ENCODE results near the gene PRKAA1. TPM values are rescaled to one million over a fixed set of nuclear protein-coding genes. Genes with fewer than 3 reads are reported as not detected.
"Not testable (repeated sequence)": the region's sequence is repeated elsewhere in the genome, so short reads cannot be mapped to it uniquely, and the experiment has no call there.

The PRKAA1 gene
- polyA plus RNA-seq, 6 donors from 2014 or later = 22.6 to 44.8 (median 40.6) TPM

- no peak for ATAC-seq (ENCODE audit: low read depth in 2 of 2)
Measured at GRCh38 chr5:40801771-40802562, 3.8 kb upstream of the PRKAA1 start.

GRCh38 chr5:40799258-40799657 lies 1.1 kb upstream of the PRKAA1 start:
- H3K27ac Mint-ChIP-seq = peak overlapping the region in 4 of 6 donors; percentile 49 to 98 (median 88)
- DNase-seq (no peak), ATAC-seq (ENCODE audit: low read depth in 2 of 2) (no peak)
- H3K4me1 Mint-ChIP-seq = peaks cover 16 to 36% (median 23%) of the 10 kb centered on the region in 3 donors
- H3K27me3 Mint-ChIP-seq = no peaks in the 10 kb centered on the region
- H3K9me3 Mint-ChIP-seq = no peaks in the 10 kb centered on the region
- peaks cover 0 to 1% of the 10 kb centered on the region in 2 donors for H3K36me3 Mint-ChIP-seq
- peak overlapping the region in 7 of 8 donors; percentile 24 to 97 (median 83) for H3K4me3 Mint-ChIP-seq

More at GRCh38 chr5:40801771-40802562, 3.8 kb upstream of the PRKAA1 start:
- H3K4me1 Mint-ChIP-seq = peaks cover 4 to 14% (median 6%) of the 10 kb centered on the region in 3 donors
- peak overlapping the region in 1 of 6 donors; percentile 2 for H3K27ac Mint-ChIP-seq
- DNase-seq = no peak
- no peaks in the 10 kb centered on the region for H3K36me3 Mint-ChIP-seq
- H3K27me3 Mint-ChIP-seq = no peaks in the 10 kb centered on the region
- no peaks in the 10 kb centered on the region for H3K9me3 Mint-ChIP-seq
- H3K4me3 Mint-ChIP-seq = peak overlapping the region in 1 of 8 donors; percentile 71

- H3K36me3 Mint-ChIP-seq = peaks cover 0 to 4% of the 10 kb centered on the region in 2 donors
- H3K27me3 Mint-ChIP-seq = no peaks in the 10 kb centered on the region
Measured at GRCh38 chr5:40798801-40799210, 632 bp upstream of the PRKAA1 start.

GRCh38 chr5:40797273-40798011 lies 732 bp downstream of the PRKAA1 start:
- Mint-ChIP-seq H3K36me3 (peaks cover 0 to 4% of the 10 kb centered on the region in 2 donors), H3K9me3 (no peaks in the 10 kb centered on the region), H3K4me1 (peaks cover 28 to 50% (median 36%) of the 10 kb centered on the region in 3 donors), H3K27ac (peak overlapping the region; percentile 54 to 97 (median 91)), H3K27me3 (no peaks in the 10 kb centered on the region), H3K4me3 (peak overlapping the region; percentile 83 to 97 (median 94))
- DNase-seq (peak; percentile 61), ATAC-seq (ENCODE audit: low read depth in 2 of 2) (peak; percentile 24 to 30)

More at GRCh38 chr5:40798801-40799210, 632 bp upstream of the PRKAA1 start:
- Mint-ChIP-seq H3K4me3 (peak overlapping the region; percentile 83 to 97 (median 94)), H3K9me3 (no peaks in the 10 kb centered on the region), H3K27ac (peak overlapping the region; percentile 86 to 98 (median 97)), H3K4me1 (peaks cover 20 to 40% (median 27%) of the 10 kb centered on the region in 3 donors)
- DNase-seq = no peak
- no peak for ATAC-seq (ENCODE audit: low read depth in 2 of 2)

GRCh38 chr5:40796487-40796889 lies 1.7 kb downstream of the PRKAA1 start:
- Mint-ChIP-seq H3K27ac (peak overlapping the region in 4 of 6 donors; percentile 24 to 90 (median 84)), H3K4me3 (peak overlapping the region; percentile 33 to 96 (median 88)), H3K36me3 (peaks cover 0 to 4% of the 10 kb centered on the region in 2 donors), H3K27me3 (no peaks in the 10 kb centered on the region), H3K9me3 (no peaks in the 10 kb centered on the region), H3K4me1 (peaks cover 28 to 50% (median 36%) of the 10 kb centered on the region in 3 donors)
- no peak for DNase-seq
- ATAC-seq (ENCODE audit: low read depth in 2 of 2) = no peak

- Mint-ChIP-seq H3K4me3 (peak overlapping the region in 1 of 8 donors; percentile 68), H3K4me1 (peaks cover 34 to 63% (median 40%) of the 10 kb centered on the region in 3 donors), H3K27ac (peak overlapping the region in 1 of 6 donors; percentile 59)
- not testable (repeated sequence) for H3K9me3 Mint-ChIP-seq; H3K27me3 Mint-ChIP-seq; DNase-seq; H3K36me3 Mint-ChIP-seq; ATAC-seq (ENCODE audit: low read depth in 2 of 2)
Measured at GRCh38 chr5:40794877-40795276, 3.3 kb downstream of the PRKAA1 start.

- not testable (repeated sequence) for H3K4me3 Mint-ChIP-seq; H3K36me3 Mint-ChIP-seq; DNase-seq; H3K9me3 Mint-ChIP-seq; H3K27me3 Mint-ChIP-seq; ATAC-seq (ENCODE audit: low read depth in 2 of 2)
- Mint-ChIP-seq H3K4me1 (peaks cover 37 to 64% (median 43%) of the 10 kb centered on the region in 3 donors), H3K27ac (peak overlapping the region in 1 of 6 donors; percentile 31)
Measured at GRCh38 chr5:40794340-40794739, 3.8 kb downstream of the PRKAA1 start.

- not testable (repeated sequence) for H3K27ac Mint-ChIP-seq; H3K4me3 Mint-ChIP-seq; ATAC-seq (ENCODE audit: low read depth in 2 of 2)
Measured at GRCh38 chr5:40792691-40793090, 5.5 kb downstream of the PRKAA1 start.

GRCh38 chr5:40791715-40792139 lies 6.4 kb downstream of the PRKAA1 start:
- H3K4me1 Mint-ChIP-seq = peaks cover 44 to 67% (median 60%) of the 10 kb centered on the region in 3 donors
- H3K27ac Mint-ChIP-seq = no peak overlapping the region
- H3K9me3 Mint-ChIP-seq = peaks cover 0 to 5% (median 2%) of the 10 kb centered on the region in 7 donors
- H3K4me3 Mint-ChIP-seq = no peak overlapping the region
- H3K36me3 Mint-ChIP-seq = peaks cover 10 to 14% of the 10 kb centered on the region in 2 donors
- DNase-seq (no peak), ATAC-seq (ENCODE audit: low read depth in 2 of 2) (no peak)
- no peaks in the 10 kb centered on the region for H3K27me3 Mint-ChIP-seq

More at GRCh38 chr5:40792691-40793090, 5.5 kb downstream of the PRKAA1 start:
- H3K4me1 Mint-ChIP-seq = peaks cover 43 to 72% (median 54%) of the 10 kb centered on the region in 3 donors
- DNase-seq, H3K27me3 Mint-ChIP-seq, H3K9me3 Mint-ChIP-seq: not testable (repeated sequence)
- peaks cover 10 to 13% of the 10 kb centered on the region in 2 donors for H3K36me3 Mint-ChIP-seq

GRCh38 chr5:40790947-40791593 lies 7.1 kb downstream of the PRKAA1 start:
- no peak for ATAC-seq (ENCODE audit: low read depth in 2 of 2)
- H3K27me3 Mint-ChIP-seq = no peaks in the 10 kb centered on the region
- H3K4me1 Mint-ChIP-seq = peaks cover 45 to 66% (median 66%) of the 10 kb centered on the region in 3 donors
- H3K9me3 Mint-ChIP-seq = peaks cover 0 to 5% (median 2%) of the 10 kb centered on the region in 7 donors
- DNase-seq = no peak
- peak overlapping the region in 1 of 8 donors; percentile 3 for H3K4me3 Mint-ChIP-seq
- peak overlapping the region in 2 of 6 donors; percentile 8 to 83 for H3K27ac Mint-ChIP-seq
- peaks cover 10 to 14% of the 10 kb centered on the region in 2 donors for H3K36me3 Mint-ChIP-seq

GRCh38 chr5:40788941-40789340 lies 9.2 kb downstream of the PRKAA1 start:
- H3K9me3 Mint-ChIP-seq; DNase-seq; ATAC-seq (ENCODE audit: low read depth in 2 of 2); H3K4me3 Mint-ChIP-seq; H3K27me3 Mint-ChIP-seq: not testable (repeated sequence)
- peaks cover 44 to 59% (median 57%) of the 10 kb centered on the region in 3 donors for H3K4me1 Mint-ChIP-seq
- H3K27ac Mint-ChIP-seq = peak overlapping the region in 1 of 6 donors; percentile 73
- peaks cover 10 to 18% of the 10 kb centered on the region in 2 donors for H3K36me3 Mint-ChIP-seq

- Mint-ChIP-seq H3K36me3 (peaks cover 10 to 18% of the 10 kb centered on the region in 2 donors), H3K27ac (no peak overlapping the region), H3K4me3 (no peak overlapping the region), H3K4me1 (peaks cover 35 to 54% (median 49%) of the 10 kb centered on the region in 3 donors), H3K27me3 (no peaks in the 10 kb centered on the region), H3K9me3 (peaks cover 0 to 7% (median 2%) of the 10 kb centered on the region in 7 donors)
- ATAC-seq (ENCODE audit: low read depth in 2 of 2) (no peak), DNase-seq (no peak)
Measured at GRCh38 chr5:40787986-40788385, 10.2 kb downstream of the PRKAA1 start.

GRCh38 chr5:40786664-40787063 lies 11.5 kb downstream of the PRKAA1 start:
- Mint-ChIP-seq H3K27ac (peak overlapping the region in 1 of 6 donors; percentile 81), H3K4me1 (peaks cover 35 to 64% (median 57%) of the 10 kb centered on the region in 3 donors), H3K36me3 (peaks cover 10 to 18% of the 10 kb centered on the region in 2 donors)
- H3K4me3 Mint-ChIP-seq; ATAC-seq (ENCODE audit: low read depth in 2 of 2); DNase-seq; H3K27me3 Mint-ChIP-seq; H3K9me3 Mint-ChIP-seq: not testable (repeated sequence)
